ENCODE data around the gene DMTF1. TPM values are rescaled to one million over a fixed set of nuclear protein-coding genes. Genes with fewer than 3 reads are reported as not detected.

Gene DMTF1
- total RNA-seq, 1 experiment from 2014 or later = 56.3 TPM

DNA sequence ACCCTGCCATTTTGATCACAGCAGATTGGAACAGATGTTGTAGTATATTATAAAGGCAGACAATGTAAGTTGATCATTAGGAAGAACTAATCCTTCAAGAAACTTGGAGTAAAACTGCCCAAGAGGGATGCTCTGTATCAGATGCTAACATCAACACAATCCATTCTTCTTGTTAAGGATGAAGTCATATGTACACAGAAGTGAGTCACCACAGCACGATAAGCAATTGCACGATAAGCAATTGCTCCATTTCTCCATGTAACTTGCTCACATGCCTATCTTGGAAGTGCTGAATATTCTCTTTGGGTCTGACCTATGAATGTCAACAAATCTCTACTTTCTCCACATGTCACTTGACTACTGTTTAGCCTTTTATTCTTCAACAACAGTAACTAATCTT, 41.5 kb upstream of the DMTF1 start:
- CTCF ChIA-PET = no interaction called here
- no peak for DNase-seq (ENCODE audit: low read depth, low spot score)
- TF ChIP-seq ZNF274 (IDR thresholded peaks at IDR 0.05; ENCODE audit: low read depth, low read length) (no peak), RAD21 (IDR thresholded peaks at IDR 0.05; ENCODE audit: low read depth) (no peak), SP1 (IDR thresholded peaks at IDR 0.05; ENCODE audit: low read depth) (no peak), EGR1 (IDR thresholded peaks at IDR 0.05; ENCODE audit: low read depth) (no peak), EZH2 (IDR thresholded peaks at IDR 0.05) (no peak), CBX3 (IDR thresholded peaks at IDR 0.05; ENCODE audit: low read depth) (no peak), TCF7L2 (IDR thresholded peaks at IDR 0.05; ENCODE audit: borderline replicate concordance, extremely low read depth, insufficient read depth, insufficient read length) (no peak), ELF1 (IDR thresholded peaks at IDR 0.05; ENCODE audit: borderline replicate concordance, low read depth) (no peak), JUND (IDR thresholded peaks at IDR 0.05) (no peak)
- TF ChIP-seq, protein P1, sequence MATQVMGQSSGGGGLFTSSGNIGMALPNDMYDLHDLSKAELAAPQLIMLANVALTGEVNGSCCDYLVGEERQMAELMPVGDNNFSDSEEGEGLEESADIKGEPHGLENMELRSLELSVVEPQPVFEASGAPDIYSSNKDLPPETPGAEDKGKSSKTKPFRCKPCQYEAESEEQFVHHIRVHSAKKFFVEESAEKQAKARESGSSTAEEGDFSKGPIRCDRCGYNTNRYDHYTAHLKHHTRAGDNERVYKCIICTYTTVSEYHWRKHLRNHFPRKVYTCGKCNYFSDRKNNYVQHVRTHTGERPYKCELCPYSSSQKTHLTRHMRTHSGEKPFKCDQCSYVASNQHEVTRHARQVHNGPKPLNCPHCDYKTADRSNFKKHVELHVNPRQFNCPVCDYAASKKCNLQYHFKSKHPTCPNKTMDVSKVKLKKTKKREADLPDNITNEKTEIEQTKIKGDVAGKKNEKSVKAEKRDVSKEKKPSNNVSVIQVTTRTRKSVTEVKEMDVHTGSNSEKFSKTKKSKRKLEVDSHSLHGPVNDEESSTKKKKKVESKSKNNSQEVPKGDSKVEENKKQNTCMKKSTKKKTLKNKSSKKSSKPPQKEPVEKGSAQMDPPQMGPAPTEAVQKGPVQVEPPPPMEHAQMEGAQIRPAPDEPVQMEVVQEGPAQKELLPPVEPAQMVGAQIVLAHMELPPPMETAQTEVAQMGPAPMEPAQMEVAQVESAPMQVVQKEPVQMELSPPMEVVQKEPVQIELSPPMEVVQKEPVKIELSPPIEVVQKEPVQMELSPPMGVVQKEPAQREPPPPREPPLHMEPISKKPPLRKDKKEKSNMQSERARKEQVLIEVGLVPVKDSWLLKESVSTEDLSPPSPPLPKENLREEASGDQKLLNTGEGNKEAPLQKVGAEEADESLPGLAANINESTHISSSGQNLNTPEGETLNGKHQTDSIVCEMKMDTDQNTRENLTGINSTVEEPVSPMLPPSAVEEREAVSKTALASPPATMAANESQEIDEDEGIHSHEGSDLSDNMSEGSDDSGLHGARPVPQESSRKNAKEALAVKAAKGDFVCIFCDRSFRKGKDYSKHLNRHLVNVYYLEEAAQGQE (IDR thresholded peaks at IDR 0.05; ENCODE audit: low read depth) = no peak
- TF ChIP-seq, protein P2, sequence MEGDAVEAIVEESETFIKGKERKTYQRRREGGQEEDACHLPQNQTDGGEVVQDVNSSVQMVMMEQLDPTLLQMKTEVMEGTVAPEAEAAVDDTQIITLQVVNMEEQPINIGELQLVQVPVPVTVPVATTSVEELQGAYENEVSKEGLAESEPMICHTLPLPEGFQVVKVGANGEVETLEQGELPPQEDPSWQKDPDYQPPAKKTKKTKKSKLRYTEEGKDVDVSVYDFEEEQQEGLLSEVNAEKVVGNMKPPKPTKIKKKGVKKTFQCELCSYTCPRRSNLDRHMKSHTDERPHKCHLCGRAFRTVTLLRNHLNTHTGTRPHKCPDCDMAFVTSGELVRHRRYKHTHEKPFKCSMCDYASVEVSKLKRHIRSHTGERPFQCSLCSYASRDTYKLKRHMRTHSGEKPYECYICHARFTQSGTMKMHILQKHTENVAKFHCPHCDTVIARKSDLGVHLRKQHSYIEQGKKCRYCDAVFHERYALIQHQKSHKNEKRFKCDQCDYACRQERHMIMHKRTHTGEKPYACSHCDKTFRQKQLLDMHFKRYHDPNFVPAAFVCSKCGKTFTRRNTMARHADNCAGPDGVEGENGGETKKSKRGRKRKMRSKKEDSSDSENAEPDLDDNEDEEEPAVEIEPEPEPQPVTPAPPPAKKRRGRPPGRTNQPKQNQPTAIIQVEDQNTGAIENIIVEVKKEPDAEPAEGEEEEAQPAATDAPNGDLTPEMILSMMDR (IDR thresholded peaks at IDR 0.05 in 2 of 3, conservative IDR thresholded peaks at IDR 0.05 in 1 of 3; ENCODE audit: borderline replicate concordance in 1 of 3, insufficient read depth in 1 of 3, low read depth in 2 of 3, low read length in 2 of 3) = no peak

More for the DNA sequence above, 41.5 kb upstream of the DMTF1 start:
- BruUV-seq (replicated peaks) = no TSS peak
- ChIA-PET POLR2A (no interaction called here), RAD21 (ENCODE audit: low non-redundant PET in 1 of 2, low total read pairs in 2 of 2, uncharacterized antibody in 2 of 2, unreplicated experiment in 2 of 2) (no interaction called here)
- no peak for ATAC-seq
- Histone ChIP-seq H3K9me3 (ENCODE audit: control insufficient read depth in 1 of 2, insufficient read depth in 1 of 2, low read depth in 1 of 2, low read length in 2 of 2) (no peaks in the 10 kb centered on the region), H3K27me3 (ENCODE audit: insufficient read depth, low read length) (no peaks in the 10 kb centered on the region), H3K4me3 (replicated peaks in 1 of 2; ENCODE audit: low read depth in 1 of 2, low read length in 2 of 2) (no peak overlapping the region), H3K9ac (ENCODE audit: low read length) (no peak overlapping the region), H3K4me1 (ENCODE audit: control insufficient read depth in 1 of 2, insufficient read depth in 2 of 2, low read length in 2 of 2) (no peaks in the 10 kb centered on the region), H3K36me3 (ENCODE audit: control insufficient read depth in 1 of 2, insufficient read depth in 2 of 2, low read length in 2 of 2) (no peaks in the 10 kb centered on the region), H2AFZ (ENCODE audit: low read depth, low read length, poor library complexity, severe bottlenecking) (no peak overlapping the region), H3K79me2 (ENCODE audit: insufficient read depth, low read length) (no peaks in the 10 kb centered on the region), H3K9me2 (ENCODE audit: insufficient read depth) (no peaks in the 10 kb centered on the region), H4K20me1 (ENCODE audit: insufficient read depth) (no peaks in the 10 kb centered on the region), H3K27ac (ENCODE audit: low read depth, low read length) (no peak overlapping the region), H3K4me2 (ENCODE audit: low read length) (no peak overlapping the region)
- intact Hi-C loops (cut with micrococcal nuclease) = no loop called here
